Left forelimb (tissue), 1 donor: ENCODE results near the gene TNNT2.

Source experiments
- DNase-seq: peaks from one replicate; pipeline ENCODE4 v3.0.0-alpha.2; 2018; ENCODE audit warnings: low spot score

Gene TNNT2

GRCh38 chr1:201313086-201313485 is 64.4 kb downstream of the TNNT2 start:
- no peak for DNase-seq

DNA sequence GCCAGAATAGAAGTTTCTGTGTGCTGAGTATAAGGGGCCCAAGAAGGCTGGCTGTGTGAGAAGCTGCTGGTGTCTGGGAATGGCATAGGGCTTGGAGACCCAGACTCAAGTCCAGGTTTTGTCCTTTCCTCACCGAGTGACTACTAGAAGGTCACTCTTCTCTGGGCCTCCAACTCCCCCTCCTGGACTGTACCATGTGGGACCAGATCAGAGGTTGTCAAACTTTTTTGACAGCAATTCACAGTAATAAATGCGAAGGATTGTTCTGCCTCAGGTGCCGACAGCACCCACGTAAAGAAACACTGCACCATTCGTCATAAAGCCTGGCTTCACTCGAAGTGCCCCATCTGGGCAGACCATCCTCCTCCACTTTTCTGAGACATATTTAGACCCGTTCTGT is 65.2 kb downstream of the TNNT2 start:
- DNase-seq: no peak

GRCh38 chr1:201311356-201312011 is 66.0 kb downstream of the TNNT2 start:
- DNase-seq: no peak

DNA sequence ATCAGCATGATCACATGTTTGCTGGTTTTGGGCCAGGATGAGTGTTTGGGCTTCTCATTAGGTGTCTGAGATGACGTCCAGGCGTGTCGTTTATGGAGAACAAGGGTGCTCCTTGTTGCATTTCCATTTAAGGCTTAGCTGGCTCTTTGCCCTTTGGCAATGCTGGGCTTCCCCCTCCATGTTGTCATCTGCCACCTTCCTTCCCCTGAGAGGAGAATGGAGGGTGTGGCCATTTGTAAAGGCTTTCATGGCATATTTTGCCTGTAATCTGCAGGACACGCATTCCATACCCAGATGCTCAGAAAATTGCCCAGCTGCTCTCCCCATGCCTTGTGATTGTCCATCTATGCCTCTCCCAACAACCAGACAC is 66.5 kb downstream of the TNNT2 start:
- peak; percentile 73 for DNase-seq

GRCh38 chr1:201310251-201310985 is 67.1 kb downstream of the TNNT2 start:
- DNase-seq: no peak

DNA sequence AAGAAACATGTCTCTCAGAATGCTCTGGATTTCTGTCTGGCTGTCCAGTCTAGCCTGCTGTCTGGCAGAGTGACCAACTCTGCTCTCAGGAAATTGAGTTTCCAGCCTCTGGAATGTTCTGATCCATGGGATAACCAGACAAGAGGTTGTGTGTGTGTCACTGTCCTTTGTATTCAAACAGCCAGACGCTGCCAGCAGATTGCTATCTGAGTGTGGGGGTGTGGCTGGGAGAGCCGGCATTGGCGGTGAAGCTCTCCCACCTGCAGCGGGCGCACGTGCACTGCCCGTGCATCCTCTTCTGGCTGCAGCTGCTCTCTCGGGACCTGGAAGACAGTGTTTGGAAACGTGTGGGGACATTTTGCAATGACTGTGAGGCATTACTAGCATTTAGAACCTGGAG is 68.1 kb downstream of the TNNT2 start:
- DNase-seq: peak; percentile 74
